Activated CD8-positive, alpha-beta memory T cell treated with anti-CD3 and anti-CD28 coated beads, Interleukin-2, amount 10 ng/mL, durations not matched to agents 7 days and 5 days (primary cell): ENCODE results near the gene CCSER1. TPM values are rescaled to one million over a fixed set of nuclear protein-coding genes. Genes with fewer than 3 reads are reported as not detected.
"Not testable (repeated sequence)": the region's sequence is repeated elsewhere in the genome, so short reads cannot be mapped to it uniquely, and the experiment has no call there.

Experiments used
- ATAC-seq: fragments of 150-1000 bp; cut with Tn5 transposase; one replicate; pipeline ENCODE4 v1.10.0; 2021; ENCODE audit warnings: moderate library complexity
- CTCF ChIA-PET: fragments of 350-600 bp; sonication (Branson Sonifier 250); formaldehyde crosslinking; loops from one replicate; lab custom pipeline; 2021; ENCODE audit warnings: antibody characterized with exemption; lab: Charles Lee
- DNase-seq: peaks from one replicate; pipeline ENCODE4 v3.0.0-alpha.2; 2020
- H3K27ac Mint-ChIP-seq: one replicate; pipeline ENCODE4 v1.8.0; 2021; ENCODE audit warnings: mild to moderate bottlenecking, mixed read lengths
- H3K27me3 Mint-ChIP-seq: one replicate; pipeline ENCODE4 v1.8.0; 2021; ENCODE audit warnings: mixed read lengths
- H3K36me3 Mint-ChIP-seq: one replicate; pipeline ENCODE4 v1.8.0; 2021; ENCODE audit warnings: mild to moderate bottlenecking, mixed read lengths
- H3K4me1 Mint-ChIP-seq: one replicate; pipeline ENCODE4 v1.8.0; 2021; ENCODE audit warnings: mixed read lengths
- H3K4me3 Mint-ChIP-seq: one replicate; pipeline ENCODE4 v1.8.0; 2021; ENCODE audit warnings: mild to moderate bottlenecking, moderate library complexity, mixed read lengths
- H3K9me3 Mint-ChIP-seq: one replicate; pipeline ENCODE4 v1.8.0; 2022; ENCODE audit warnings: low read depth, mixed read lengths
- total RNA-seq, 2 experiments: library from RNA; stranded (reverse); gene quantifications; one replicate each; pipeline ENCODE4 v1.2.3, GENCODE V29; 2021

CCSER1 gene
- total RNA-seq, 2 experiments from 2014 or later, result 0.16 TPM; not detected in 1

DNA sequence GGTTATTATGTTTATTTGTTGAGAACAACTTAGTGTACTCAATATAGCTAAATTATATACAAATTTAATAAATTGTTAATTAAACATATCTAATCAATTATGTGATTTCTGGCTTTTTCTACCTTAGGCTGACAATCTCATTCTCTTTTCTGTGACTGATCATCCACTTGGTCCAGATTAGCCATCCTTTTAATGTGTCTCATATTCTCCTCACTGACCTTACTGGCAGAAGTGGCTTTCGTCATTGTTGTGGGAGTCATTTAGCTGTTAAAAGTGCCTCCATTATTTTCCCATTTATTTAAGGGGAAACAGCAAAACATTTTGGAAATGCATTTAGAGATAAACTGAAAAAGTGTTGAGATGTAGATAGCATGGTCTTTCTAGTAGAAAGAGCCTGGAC lies 172.2 kb downstream of the CCSER1 start:
- Mint-ChIP-seq H3K36me3 (no peaks in the 10 kb centered on the region), H3K9me3 (peaks cover 2% of the 10 kb centered on the region), H3K4me3 (no peak overlapping the region), H3K27ac (no peak overlapping the region), H3K27me3 (no peaks in the 10 kb centered on the region), H3K4me1 (no peaks in the 10 kb centered on the region)
- DNase-seq (no peak), ATAC-seq (no peak)
- CTCF ChIA-PET, result no interaction called here

GRCh38 chr4:90306810-90307209 lies 179.6 kb downstream of the CCSER1 start:
- CTCF ChIA-PET, result no interaction called here
- no peak for ATAC-seq
- no peak for DNase-seq
- H3K4me3 Mint-ChIP-seq, result no peak overlapping the region
- H3K27me3 Mint-ChIP-seq, result no peaks in the 10 kb centered on the region
- no peaks in the 10 kb centered on the region for H3K36me3 Mint-ChIP-seq
- H3K9me3 Mint-ChIP-seq, result peaks cover 2% of the 10 kb centered on the region
- no peaks in the 10 kb centered on the region for H3K4me1 Mint-ChIP-seq
- H3K27ac Mint-ChIP-seq, result no peak overlapping the region

- H3K4me1 Mint-ChIP-seq, ATAC-seq, H3K27me3 Mint-ChIP-seq: not testable (repeated sequence)
These were observed 189.9 kb downstream of the CCSER1 start for GRCh38 chr4:90317140-90317539.

GRCh38 chr4:90317785-90318184 lies 190.6 kb downstream of the CCSER1 start:
- H3K27me3 Mint-ChIP-seq, result no peaks in the 10 kb centered on the region
- H3K36me3 Mint-ChIP-seq, result no peaks in the 10 kb centered on the region
- no peaks in the 10 kb centered on the region for H3K9me3 Mint-ChIP-seq
- H3K27ac Mint-ChIP-seq, result no peak overlapping the region
- DNase-seq (no peak), ATAC-seq (no peak)
- CTCF ChIA-PET, result no interaction called here
- no peak overlapping the region for H3K4me3 Mint-ChIP-seq
- H3K4me1 Mint-ChIP-seq, result no peaks in the 10 kb centered on the region

More at GRCh38 chr4:90317140-90317539, 189.9 kb downstream of the CCSER1 start:
- H3K9me3 Mint-ChIP-seq, CTCF ChIA-PET, DNase-seq, H3K27ac Mint-ChIP-seq, H3K4me3 Mint-ChIP-seq, H3K36me3 Mint-ChIP-seq: not testable (repeated sequence)

GRCh38 chr4:90318193-90318592 lies 191.0 kb downstream of the CCSER1 start:
- DNase-seq, result no peak
- no peaks in the 10 kb centered on the region for H3K27me3 Mint-ChIP-seq
- no peaks in the 10 kb centered on the region for H3K4me1 Mint-ChIP-seq
- no peaks in the 10 kb centered on the region for H3K36me3 Mint-ChIP-seq
- CTCF ChIA-PET, result no interaction called here
- no peak for ATAC-seq
- no peak overlapping the region for H3K4me3 Mint-ChIP-seq
- H3K9me3 Mint-ChIP-seq, result no peaks in the 10 kb centered on the region
- no peak overlapping the region for H3K27ac Mint-ChIP-seq

- DNase-seq (no peak), ATAC-seq (no peak)
- Mint-ChIP-seq H3K4me1 (no peaks in the 10 kb centered on the region), H3K4me3 (no peak overlapping the region), H3K9me3 (no peaks in the 10 kb centered on the region), H3K27me3 (no peaks in the 10 kb centered on the region), H3K27ac (no peak overlapping the region), H3K36me3 (no peaks in the 10 kb centered on the region)
- CTCF ChIA-PET, result no interaction called here
These were observed 201.4 kb downstream of the CCSER1 start for GRCh38 chr4:90328558-90328957.

GRCh38 chr4:90330546-90330945 lies 203.4 kb downstream of the CCSER1 start:
- no peak for ATAC-seq
- no peaks in the 10 kb centered on the region for H3K36me3 Mint-ChIP-seq
- H3K4me1 Mint-ChIP-seq, result no peaks in the 10 kb centered on the region
- no peak overlapping the region for H3K27ac Mint-ChIP-seq
- CTCF ChIA-PET, result no interaction called here
- no peak for DNase-seq
- no peak overlapping the region for H3K4me3 Mint-ChIP-seq
- H3K9me3 Mint-ChIP-seq, result no peaks in the 10 kb centered on the region
- H3K27me3 Mint-ChIP-seq, result no peaks in the 10 kb centered on the region

DNA sequence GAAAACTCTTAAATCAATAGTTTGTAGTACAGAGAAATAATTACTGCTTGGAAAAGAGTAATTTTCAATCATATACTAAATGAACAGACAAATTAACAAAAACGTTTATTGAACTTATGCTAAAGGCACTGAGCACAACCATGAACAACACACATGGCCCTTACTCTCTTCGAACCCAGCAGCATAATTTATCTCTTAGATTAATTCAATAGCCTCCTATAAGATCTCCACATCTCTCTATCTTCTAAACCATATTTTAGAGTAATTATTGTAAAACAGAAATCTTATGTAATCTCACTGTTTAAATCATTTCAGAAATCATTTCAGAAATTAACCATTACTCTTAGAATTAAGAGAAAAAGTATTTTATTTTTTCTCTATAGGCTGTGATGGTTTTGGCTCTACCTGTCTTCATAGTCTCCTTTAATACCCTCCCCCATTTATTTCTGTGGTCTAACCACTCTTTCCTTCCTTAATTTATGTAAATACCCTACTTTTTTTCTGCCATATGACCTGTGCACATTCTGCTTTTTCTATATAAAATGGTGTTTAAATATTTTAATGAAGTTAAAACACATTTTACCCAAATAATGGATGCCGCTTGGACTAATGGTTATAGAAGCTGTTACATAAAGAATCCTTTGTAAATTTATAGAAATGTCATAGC lies 218.5 kb downstream of the CCSER1 start:
- H3K9me3 Mint-ChIP-seq, result peaks cover 2% of the 10 kb centered on the region
- CTCF ChIA-PET, result no interaction called here
- H3K27me3 Mint-ChIP-seq, result no peaks in the 10 kb centered on the region
- DNase-seq, result no peak
- no peak for ATAC-seq
- no peaks in the 10 kb centered on the region for H3K36me3 Mint-ChIP-seq
- H3K4me1 Mint-ChIP-seq, result no peaks in the 10 kb centered on the region
- no peak overlapping the region for H3K27ac Mint-ChIP-seq
- no peak overlapping the region for H3K4me3 Mint-ChIP-seq

GRCh38 chr4:90349636-90350035 lies 222.4 kb downstream of the CCSER1 start:
- CTCF ChIA-PET, result no interaction called here
- Mint-ChIP-seq H3K27me3 (no peaks in the 10 kb centered on the region), H3K9me3 (peaks cover 2% of the 10 kb centered on the region), H3K4me3 (no peak overlapping the region), H3K4me1 (no peaks in the 10 kb centered on the region), H3K36me3 (no peaks in the 10 kb centered on the region), H3K27ac (no peak overlapping the region)
- ATAC-seq, result no peak
- no peak for DNase-seq

GRCh38 chr4:90357117-90357710 lies 230.0 kb downstream of the CCSER1 start:
- no peak overlapping the region for H3K27ac Mint-ChIP-seq
- no peaks in the 10 kb centered on the region for H3K4me1 Mint-ChIP-seq
- no peaks in the 10 kb centered on the region for H3K9me3 Mint-ChIP-seq
- H3K27me3 Mint-ChIP-seq, result no peaks in the 10 kb centered on the region
- no peak for DNase-seq
- CTCF ChIA-PET, result interaction anchor here (0.6 kb wide), 1 partner anchor 406 kb away, joined by 3 read pairs; no protein-coding TSS in a partner anchor
- no peaks in the 10 kb centered on the region for H3K36me3 Mint-ChIP-seq
- no peak overlapping the region for H3K4me3 Mint-ChIP-seq
- no peak for ATAC-seq

- DNase-seq (no peak), ATAC-seq (no peak)
- no peak overlapping the region for H3K27ac Mint-ChIP-seq
- CTCF ChIA-PET, result no interaction called here
- no peaks in the 10 kb centered on the region for H3K4me1 Mint-ChIP-seq
- H3K4me3 Mint-ChIP-seq, result no peak overlapping the region
- no peaks in the 10 kb centered on the region for H3K27me3 Mint-ChIP-seq
- H3K36me3 Mint-ChIP-seq, result no peaks in the 10 kb centered on the region
- H3K9me3 Mint-ChIP-seq, result no peaks in the 10 kb centered on the region
These were observed 247.9 kb downstream of the CCSER1 start for GRCh38 chr4:90375081-90375480.

GRCh38 chr4:90393215-90393614 lies 266.0 kb downstream of the CCSER1 start:
- CTCF ChIA-PET, result no interaction called here
- no peaks in the 10 kb centered on the region for H3K27me3 Mint-ChIP-seq
- DNase-seq, result no peak

GRCh38 chr4:90403781-90404180 lies 276.6 kb downstream of the CCSER1 start:
- H3K27me3 Mint-ChIP-seq, result no peaks in the 10 kb centered on the region
- ATAC-seq (no peak), DNase-seq (no peak)
- no peaks in the 10 kb centered on the region for H3K36me3 Mint-ChIP-seq
- H3K9me3 Mint-ChIP-seq, result no peaks in the 10 kb centered on the region
- no peak overlapping the region for H3K4me3 Mint-ChIP-seq
- no peak overlapping the region for H3K27ac Mint-ChIP-seq
- CTCF ChIA-PET, result no interaction called here
- no peaks in the 10 kb centered on the region for H3K4me1 Mint-ChIP-seq

More at GRCh38 chr4:90393215-90393614, 266.0 kb downstream of the CCSER1 start:
- ATAC-seq, result no peak
- H3K4me1 Mint-ChIP-seq, result no peaks in the 10 kb centered on the region
- no peaks in the 10 kb centered on the region for H3K9me3 Mint-ChIP-seq
- no peak overlapping the region for H3K27ac Mint-ChIP-seq
- H3K4me3 Mint-ChIP-seq, result no peak overlapping the region
- H3K36me3 Mint-ChIP-seq, result no peaks in the 10 kb centered on the region

DNA sequence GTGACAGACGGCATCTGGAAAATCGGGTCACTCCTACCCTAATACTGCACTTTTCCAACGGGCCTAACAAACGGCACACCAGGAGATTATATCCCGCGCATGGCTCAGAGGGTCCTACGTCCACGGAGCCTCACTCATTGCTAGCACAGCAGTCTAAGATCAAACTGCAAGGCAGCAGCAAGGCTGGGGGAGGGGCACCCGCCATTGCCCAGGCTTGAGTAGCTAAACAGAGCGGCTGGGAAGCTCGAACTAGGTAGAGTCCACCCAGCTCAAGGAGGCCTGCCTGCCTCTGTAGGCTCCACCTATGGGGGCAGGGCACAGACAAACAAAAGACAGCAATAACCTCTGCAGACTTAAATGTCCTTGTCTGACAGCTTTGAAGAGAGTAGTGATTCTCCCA lies 280.7 kb downstream of the CCSER1 start:
- H3K27ac Mint-ChIP-seq, ATAC-seq, H3K27me3 Mint-ChIP-seq, H3K4me1 Mint-ChIP-seq, CTCF ChIA-PET, DNase-seq, H3K36me3 Mint-ChIP-seq, H3K9me3 Mint-ChIP-seq, H3K4me3 Mint-ChIP-seq: not testable (repeated sequence)
